Muscle layer of colon (tissue), 2 donors: ENCODE results near the gene CARHSP1.

Source experiments
- H3K27ac ChIP-seq: one replicate; pipeline ENCODE4 v1.7.0; 2013; ENCODE audit warnings: low read depth, mild to moderate bottlenecking, low read length, moderate library complexity
- H3K27me3 ChIP-seq, 2 donors: one replicate each; pipeline ENCODE4 v1.7.0; 2013; ENCODE audit warnings: low read length in 2 of 2, mild to moderate bottlenecking in 2 of 2; ENCODE audit not compliant: insufficient read depth in 2 of 2, control insufficient read depth in 1 of 2
- H3K36me3 ChIP-seq: one replicate; pipeline ENCODE4 v1.7.0; 2013; ENCODE audit warnings: mild to moderate bottlenecking, low read length; ENCODE audit not compliant: insufficient read depth
- H3K4me1 ChIP-seq: one replicate; pipeline ENCODE4 v1.7.0; 2013; ENCODE audit warnings: mild to moderate bottlenecking, low read length; ENCODE audit not compliant: insufficient read depth
- H3K4me3 ChIP-seq, 2 donors: one replicate each; pipeline ENCODE4 v1.7.0; 2013; ENCODE audit warnings: low read length in 2 of 2, low read depth in 1 of 2, mild to moderate bottlenecking in 1 of 2, moderate library complexity in 1 of 2
- H3K9ac ChIP-seq: one replicate; pipeline ENCODE4 v1.7.0; 2013; ENCODE audit warnings: low read length
- H3K9me3 ChIP-seq: one replicate; pipeline ENCODE4 v1.7.0; 2013; ENCODE audit warnings: mild to moderate bottlenecking, low read length
- donor health status: abdominal sarcoma.
- donor health status: Adenocarcinoma of cecum.

CARHSP1 gene

GRCh38 chr16:8858994-8859912, 9.6 kb downstream of the CARHSP1 start:
- H3K4me1 ChIP-seq = peaks cover 26% of the 10 kb centered on the region
- no peaks in the 10 kb centered on the region for H3K9me3 ChIP-seq
- H3K27me3 ChIP-seq = no peaks in the 10 kb centered on the region
- no peak overlapping the region for H3K4me3 ChIP-seq
- no peak overlapping the region for H3K9ac ChIP-seq
- H3K27ac ChIP-seq = no peak overlapping the region
- peaks cover 12% of the 10 kb centered on the region for H3K36me3 ChIP-seq

DNA sequence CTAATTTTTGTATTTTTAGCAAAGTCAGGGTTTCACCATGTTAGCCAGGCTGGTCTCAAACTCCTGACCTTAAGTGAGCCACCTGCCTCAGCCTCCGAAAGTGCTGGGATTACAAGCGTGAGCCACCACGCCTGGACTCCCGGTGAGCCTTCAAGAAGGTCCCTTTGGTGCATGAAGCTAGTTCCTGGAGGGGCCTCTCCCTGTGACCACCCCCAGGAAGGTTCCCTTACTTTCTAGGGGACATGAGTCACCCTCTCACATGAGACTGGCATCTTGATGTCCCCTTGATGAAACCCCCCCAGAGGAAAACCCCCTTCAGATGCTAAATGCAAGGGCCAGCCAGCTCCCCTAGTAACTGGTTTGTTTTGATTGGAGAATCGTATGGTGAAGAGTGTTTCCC, 12.8 kb downstream of the CARHSP1 start:
- Histone ChIP-seq H3K27ac (no peak overlapping the region), H3K9ac (no peak overlapping the region), H3K36me3 (peaks cover 12% of the 10 kb centered on the region), H3K4me1 (peaks cover 8% of the 10 kb centered on the region), H3K27me3 (no peaks in the 10 kb centered on the region), H3K4me3 (no peak overlapping the region), H3K9me3 (no peaks in the 10 kb centered on the region)

DNA sequence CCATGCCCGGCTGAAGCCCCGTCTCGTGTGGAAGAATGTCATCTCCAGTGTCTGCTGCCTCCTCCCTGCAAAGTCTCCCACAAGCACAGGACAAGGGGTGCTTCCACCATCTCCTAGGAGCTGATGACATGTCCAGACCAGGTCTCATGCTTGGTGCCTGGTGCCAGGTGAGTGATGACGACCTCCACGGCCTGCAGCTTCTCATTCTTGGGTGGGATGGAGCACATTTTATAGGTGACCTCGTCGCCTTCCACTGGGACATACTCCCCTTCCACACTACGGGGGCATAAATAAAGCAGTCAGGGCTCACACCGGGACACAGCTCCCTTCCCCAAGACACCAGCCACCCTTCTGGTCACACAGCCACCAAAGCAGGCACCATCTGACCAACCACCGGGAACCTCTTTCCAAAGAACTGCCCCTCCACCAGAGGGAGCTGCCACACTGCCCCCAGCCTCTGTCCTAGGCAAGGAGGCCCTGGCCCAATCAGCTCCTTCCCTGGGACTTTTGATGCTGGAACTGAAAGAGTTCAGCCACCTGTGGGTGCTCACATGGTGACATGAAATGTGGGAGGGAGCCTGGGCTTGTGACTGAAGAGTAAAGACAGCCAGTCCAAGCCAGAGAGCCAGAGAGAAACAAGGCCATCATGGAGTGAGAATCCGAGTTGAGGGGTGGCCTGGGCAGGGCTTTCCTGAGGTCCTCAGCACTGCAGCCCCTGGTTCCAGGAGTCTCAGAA, 13.6 kb downstream of the CARHSP1 start:
- Histone ChIP-seq H3K9me3 (no peaks in the 10 kb centered on the region), H3K4me3 (no peak overlapping the region), H3K27me3 (no peaks in the 10 kb centered on the region), H3K9ac (no peak overlapping the region), H3K4me1 (peaks cover 5% of the 10 kb centered on the region), H3K27ac (no peak overlapping the region), H3K36me3 (peaks cover 12% of the 10 kb centered on the region)

DNA sequence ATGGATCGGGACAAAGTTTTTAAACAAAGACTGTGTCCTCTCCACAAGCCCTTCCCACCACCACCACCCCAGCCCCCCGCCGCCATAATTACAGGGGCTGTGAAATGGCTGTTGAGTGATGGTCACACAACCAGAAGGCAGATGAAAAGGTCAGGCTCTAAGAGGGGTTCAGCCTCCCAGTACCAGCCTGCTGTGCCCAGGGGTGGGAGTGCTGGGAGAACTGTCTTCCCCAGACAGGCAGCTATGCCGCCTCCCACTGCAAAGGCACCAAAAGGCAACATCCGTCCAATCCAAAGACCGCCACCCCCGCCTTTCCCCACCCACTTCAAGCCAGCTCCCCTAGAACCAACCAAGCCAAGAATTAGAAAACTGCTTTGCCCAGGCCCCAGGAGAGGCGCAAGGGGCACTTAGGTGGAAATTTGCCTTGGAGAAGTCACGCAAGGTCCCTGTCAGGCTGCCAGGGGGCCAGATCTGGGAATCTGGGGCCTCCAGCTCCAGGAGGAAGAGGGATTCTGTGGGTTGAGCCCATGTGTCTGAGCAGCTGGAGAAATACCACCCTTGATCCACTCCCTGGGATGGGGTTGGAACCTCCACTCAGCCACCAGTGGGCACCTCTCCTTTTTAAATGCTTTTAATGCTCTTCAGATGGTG, 14.4 kb downstream of the CARHSP1 start:
- H3K4me1 ChIP-seq = peaks cover 6% of the 10 kb centered on the region

GRCh38 chr16:8853611-8854010, 15.2 kb downstream of the CARHSP1 start:
- no peak overlapping the region for H3K27ac ChIP-seq
- no peaks in the 10 kb centered on the region for H3K27me3 ChIP-seq
- H3K36me3 ChIP-seq = peaks cover 13% of the 10 kb centered on the region
- no peaks in the 10 kb centered on the region for H3K9me3 ChIP-seq
- H3K4me3 ChIP-seq = no peak overlapping the region
- peaks cover 6% of the 10 kb centered on the region for H3K4me1 ChIP-seq
- H3K9ac ChIP-seq = no peak overlapping the region

More for the DNA sequence above, 14.4 kb downstream of the CARHSP1 start:
- no peak overlapping the region for H3K9ac ChIP-seq
- H3K36me3 ChIP-seq = peaks cover 16% of the 10 kb centered on the region
- H3K27ac ChIP-seq = no peak overlapping the region
- no peaks in the 10 kb centered on the region for H3K27me3 ChIP-seq
- no peaks in the 10 kb centered on the region for H3K9me3 ChIP-seq
- no peak overlapping the region for H3K4me3 ChIP-seq

- H3K9me3 ChIP-seq = no peaks in the 10 kb centered on the region
- H3K36me3 ChIP-seq = peaks cover 15% of the 10 kb centered on the region
- H3K27ac ChIP-seq = no peak overlapping the region
- no peak overlapping the region for H3K9ac ChIP-seq
- peaks cover 6% of the 10 kb centered on the region for H3K4me1 ChIP-seq
- no peak overlapping the region for H3K4me3 ChIP-seq
- H3K27me3 ChIP-seq = no peaks in the 10 kb centered on the region
Measured at GRCh38 chr16:8853150-8853549, 15.7 kb downstream of the CARHSP1 start.

DNA sequence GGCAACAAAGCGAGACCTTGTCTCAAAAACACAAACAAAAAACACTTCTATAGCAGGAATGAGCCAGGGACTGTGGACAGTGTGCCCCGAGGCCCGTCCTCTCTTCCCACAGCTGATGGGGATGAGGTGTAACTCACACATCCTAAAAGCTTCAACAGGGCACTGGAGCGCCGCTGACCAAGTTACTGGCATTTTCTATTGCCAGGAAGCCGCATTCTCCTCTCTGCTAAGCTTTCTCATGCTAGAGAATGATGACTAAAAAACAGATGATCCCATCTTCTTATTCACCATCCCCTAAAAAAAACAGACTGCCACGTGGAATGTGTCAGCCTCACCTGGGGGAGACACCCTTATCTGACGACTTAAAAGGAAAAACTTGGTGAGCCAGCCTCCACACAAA, 16.3 kb downstream of the CARHSP1 start:
- no peak overlapping the region for H3K4me3 ChIP-seq
- peaks cover 17% of the 10 kb centered on the region for H3K36me3 ChIP-seq
- no peaks in the 10 kb centered on the region for H3K27me3 ChIP-seq
- no peak overlapping the region for H3K9ac ChIP-seq
- no peaks in the 10 kb centered on the region for H3K9me3 ChIP-seq
- peaks cover 6% of the 10 kb centered on the region for H3K4me1 ChIP-seq
- H3K27ac ChIP-seq = no peak overlapping the region

GRCh38 chr16:8851761-8852403, 16.9 kb downstream of the CARHSP1 start:
- H3K27me3 ChIP-seq = no peaks in the 10 kb centered on the region
- H3K4me3 ChIP-seq = no peak overlapping the region
- no peak overlapping the region for H3K27ac ChIP-seq
- H3K4me1 ChIP-seq = peaks cover 6% of the 10 kb centered on the region
- H3K9ac ChIP-seq = no peak overlapping the region
- peaks cover 17% of the 10 kb centered on the region for H3K36me3 ChIP-seq
- H3K9me3 ChIP-seq = no peaks in the 10 kb centered on the region

- peaks cover 12% of the 10 kb centered on the region for H3K36me3 ChIP-seq
- no peak overlapping the region for H3K27ac ChIP-seq
- H3K4me1 ChIP-seq = peaks cover 6% of the 10 kb centered on the region
- no peaks in the 10 kb centered on the region for H3K9me3 ChIP-seq
- no peak overlapping the region for H3K4me3 ChIP-seq
- no peaks in the 10 kb centered on the region for H3K27me3 ChIP-seq
- H3K9ac ChIP-seq = no peak overlapping the region
Measured at GRCh38 chr16:8850279-8850885, 18.4 kb downstream of the CARHSP1 start.

DNA sequence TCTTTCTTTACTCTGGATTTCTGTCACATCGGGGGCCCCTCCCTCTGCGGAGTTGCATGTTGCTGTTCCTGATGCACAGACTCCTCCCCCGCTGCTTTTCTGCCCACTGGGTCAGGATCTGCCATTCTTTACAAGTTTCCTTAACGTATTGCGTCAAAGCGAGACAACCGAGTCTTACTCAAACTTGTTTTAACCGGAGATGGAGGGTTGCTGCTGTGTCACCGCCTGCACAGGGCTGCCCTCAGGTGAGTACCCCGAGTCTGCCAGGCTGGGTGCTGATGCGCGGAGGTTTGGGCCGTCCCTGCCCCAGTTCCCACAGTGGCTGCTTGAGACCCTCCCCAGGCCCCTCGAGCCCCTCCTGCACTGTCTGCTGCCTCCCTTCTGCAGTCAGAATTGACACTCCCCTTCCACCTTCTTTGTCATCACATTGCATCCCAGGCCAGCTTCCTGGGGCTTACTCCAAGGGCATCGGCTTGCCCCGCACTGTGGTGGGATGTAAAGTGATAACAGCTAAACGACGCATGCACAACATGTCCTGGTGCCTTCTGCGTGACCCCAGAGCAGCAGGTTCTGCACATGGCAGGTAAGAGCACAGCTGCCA, 19.3 kb downstream of the CARHSP1 start:
- Histone ChIP-seq H3K4me1 (peaks cover 6% of the 10 kb centered on the region), H3K9me3 (no peaks in the 10 kb centered on the region), H3K9ac (no peak overlapping the region), H3K27me3 (no peaks in the 10 kb centered on the region), H3K27ac (no peak overlapping the region), H3K4me3 (no peak overlapping the region), H3K36me3 (peaks cover 12% of the 10 kb centered on the region)
